Measurements from ENCODE around the gene PARL.

PARL gene

DNA sequence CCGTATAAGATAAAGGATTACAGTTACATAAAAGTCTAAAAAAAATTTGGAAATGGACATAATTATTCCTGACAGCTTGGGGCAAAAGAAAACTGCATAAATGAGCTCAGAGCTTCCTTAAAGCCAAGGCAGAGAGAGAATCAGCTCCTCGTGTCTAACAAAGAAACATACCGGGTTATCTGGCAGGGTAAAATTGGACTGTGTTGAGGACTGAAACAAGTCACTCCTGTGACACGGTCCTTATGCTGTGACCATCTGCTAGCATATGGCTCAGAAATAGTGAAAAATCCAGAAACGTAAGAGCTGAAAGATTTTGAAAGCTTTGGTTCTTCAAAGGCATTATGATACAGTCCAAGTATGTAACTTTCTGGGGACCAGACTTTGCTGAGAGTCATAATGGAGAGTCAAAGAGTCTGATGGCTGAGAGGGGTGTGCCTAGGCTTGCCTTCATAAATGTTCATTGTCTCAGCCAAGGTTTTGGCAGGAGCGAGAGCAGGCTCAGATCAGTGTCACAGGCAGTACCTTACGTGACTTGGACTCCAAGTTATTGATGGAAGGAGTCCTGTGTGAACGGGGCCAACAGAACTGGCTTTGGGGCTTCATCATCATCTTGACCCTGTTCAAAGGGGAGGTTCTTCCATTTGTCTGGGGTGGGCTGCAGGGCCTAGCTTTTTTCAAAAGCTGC, 71.8 kb downstream of the PARL start:
- Histone ChIP-seq H3K9ac (ENCODE audit: low read length) (no peak overlapping the region), H3K9me3 (ENCODE audit: low read length) (no peaks in the 10 kb centered on the region), H3K4me1 (ENCODE audit: insufficient read depth, low read length) (no peaks in the 10 kb centered on the region), H3K27me3 (ENCODE audit: control insufficient read depth in 1 of 2, insufficient read depth in 2 of 2, low read length in 2 of 2) (no peaks in the 10 kb centered on the region), H3K4me3 (ENCODE audit: low read depth in 1 of 2, low read length in 2 of 2) (no peak overlapping the region), H3K36me3 (ENCODE audit: insufficient read depth, low read length) (peaks cover 53% of the 10 kb centered on the region), H3K27ac (ENCODE audit: low read depth, low read length) (peak overlapping the region; percentile 25)

DNA sequence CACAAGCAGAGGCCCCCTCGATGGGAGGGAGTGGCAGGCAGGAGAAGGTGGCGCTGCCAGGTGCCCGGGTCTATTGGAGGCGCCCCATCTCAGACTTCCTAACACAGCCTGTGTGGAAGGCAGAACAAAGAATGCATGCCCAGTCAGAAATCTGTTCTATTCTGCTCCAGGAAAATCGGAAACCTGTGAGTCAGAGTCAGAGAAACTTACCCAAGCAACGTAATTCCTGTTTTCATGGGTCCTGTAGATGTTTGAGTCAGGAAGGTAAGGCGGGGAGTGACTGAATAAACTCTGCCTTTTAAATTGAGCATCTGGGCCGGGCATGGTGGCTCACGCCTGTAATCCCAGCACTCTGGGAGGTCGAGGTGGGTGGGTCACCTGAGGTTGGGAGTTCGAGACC, 73.0 kb downstream of the PARL start:
- H3K9ac ChIP-seq (ENCODE audit: low read length): no peak overlapping the region
- no peaks in the 10 kb centered on the region for H3K27me3 ChIP-seq (ENCODE audit: control insufficient read depth in 1 of 2, insufficient read depth in 2 of 2, low read length in 2 of 2)
- no peak overlapping the region for H3K4me3 ChIP-seq (ENCODE audit: low read depth in 1 of 2, low read length in 2 of 2)
- no peak overlapping the region for H3K27ac ChIP-seq (ENCODE audit: low read depth, low read length)
- no peaks in the 10 kb centered on the region for H3K4me1 ChIP-seq (ENCODE audit: insufficient read depth, low read length)
- H3K9me3 ChIP-seq (ENCODE audit: low read length): no peaks in the 10 kb centered on the region
- peaks cover 60% of the 10 kb centered on the region for H3K36me3 ChIP-seq (ENCODE audit: insufficient read depth, low read length)

DNA sequence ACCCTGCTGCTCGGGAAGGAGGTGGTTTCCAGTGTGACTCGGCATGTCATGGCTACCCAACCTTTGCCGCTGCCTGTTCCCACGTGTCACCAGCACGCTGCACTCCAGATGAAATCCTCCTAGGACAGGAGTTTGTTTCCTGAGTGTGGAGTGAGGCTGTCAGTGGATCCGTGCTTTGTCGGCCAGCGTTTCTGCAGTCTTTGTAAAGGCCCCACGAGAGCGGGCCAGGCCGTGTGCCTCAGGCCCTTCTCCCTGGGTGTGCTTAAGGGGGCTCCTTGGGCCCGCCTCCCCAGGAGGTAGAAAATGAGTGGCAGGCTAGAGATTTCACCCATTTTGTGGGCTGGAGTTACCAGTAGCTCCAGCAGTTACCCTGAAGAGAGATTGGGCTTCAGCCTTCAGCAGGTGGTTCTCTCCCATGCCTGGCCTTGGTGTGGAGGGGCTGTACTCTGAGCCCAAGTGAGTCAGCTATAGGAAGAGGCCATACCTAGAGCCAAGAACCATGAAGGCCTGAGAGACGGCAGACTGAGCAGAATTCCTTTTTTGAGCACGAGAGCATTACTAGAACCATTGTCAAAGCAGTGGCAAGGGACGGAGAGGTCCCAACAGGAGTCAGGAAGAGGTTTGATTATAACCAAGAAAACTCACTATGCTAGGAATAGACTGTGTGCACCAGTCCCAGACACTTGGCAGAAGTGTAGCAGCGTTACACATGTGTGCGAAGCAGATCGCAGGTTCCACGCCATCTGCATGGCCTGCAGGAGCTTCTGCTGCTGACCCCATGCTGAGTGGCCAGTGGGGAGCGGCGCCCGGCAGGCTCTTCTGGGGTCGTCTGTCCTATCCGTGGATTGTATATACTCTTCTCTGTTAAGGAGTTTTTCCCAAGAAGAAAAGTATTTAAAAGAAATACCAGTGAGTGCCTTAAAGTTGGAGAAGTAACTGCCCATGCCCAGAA, 73.8 kb downstream of the PARL start:
- no peak overlapping the region for H3K4me3 ChIP-seq (ENCODE audit: low read depth in 1 of 2, low read length in 2 of 2)
- H3K27ac ChIP-seq (ENCODE audit: low read depth, low read length): no peak overlapping the region
- H3K27me3 ChIP-seq (ENCODE audit: control insufficient read depth in 1 of 2, insufficient read depth in 2 of 2, low read length in 2 of 2): no peaks in the 10 kb centered on the region
- H3K4me1 ChIP-seq (ENCODE audit: insufficient read depth, low read length): no peaks in the 10 kb centered on the region
- H3K9ac ChIP-seq (ENCODE audit: low read length): no peak overlapping the region
- no peaks in the 10 kb centered on the region for H3K9me3 ChIP-seq (ENCODE audit: low read length)
- peaks cover 65% of the 10 kb centered on the region for H3K36me3 ChIP-seq (ENCODE audit: insufficient read depth, low read length)

DNA sequence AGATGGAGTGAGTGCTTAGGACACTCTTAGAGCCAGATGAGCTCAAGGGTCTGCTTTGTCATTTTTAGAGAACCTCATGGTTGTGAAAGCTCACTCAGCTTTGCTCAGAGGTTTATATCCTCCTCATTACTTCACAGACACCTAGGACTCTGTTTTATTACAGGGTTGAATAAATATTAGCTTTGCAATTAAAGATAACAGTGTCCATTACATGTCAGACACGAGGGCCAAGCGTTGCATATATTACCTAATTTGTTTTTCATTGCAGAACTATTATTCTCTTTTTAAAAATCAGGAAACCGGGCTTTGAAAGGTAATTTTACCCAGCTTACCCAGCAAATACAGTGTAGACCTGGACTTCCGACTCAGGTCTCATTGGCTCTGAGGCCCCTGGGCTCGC, 75.4 kb downstream of the PARL start:
- Histone ChIP-seq H3K27me3 (ENCODE audit: control insufficient read depth in 1 of 2, insufficient read depth in 2 of 2, low read length in 2 of 2) (no peaks in the 10 kb centered on the region), H3K36me3 (ENCODE audit: insufficient read depth, low read length) (peaks cover 70% of the 10 kb centered on the region), H3K9me3 (ENCODE audit: low read length) (no peaks in the 10 kb centered on the region), H3K27ac (ENCODE audit: low read depth, low read length) (no peak overlapping the region), H3K9ac (ENCODE audit: low read length) (no peak overlapping the region), H3K4me1 (ENCODE audit: insufficient read depth, low read length) (no peaks in the 10 kb centered on the region), H3K4me3 (ENCODE audit: low read depth in 1 of 2, low read length in 2 of 2) (no peak overlapping the region)

DNA sequence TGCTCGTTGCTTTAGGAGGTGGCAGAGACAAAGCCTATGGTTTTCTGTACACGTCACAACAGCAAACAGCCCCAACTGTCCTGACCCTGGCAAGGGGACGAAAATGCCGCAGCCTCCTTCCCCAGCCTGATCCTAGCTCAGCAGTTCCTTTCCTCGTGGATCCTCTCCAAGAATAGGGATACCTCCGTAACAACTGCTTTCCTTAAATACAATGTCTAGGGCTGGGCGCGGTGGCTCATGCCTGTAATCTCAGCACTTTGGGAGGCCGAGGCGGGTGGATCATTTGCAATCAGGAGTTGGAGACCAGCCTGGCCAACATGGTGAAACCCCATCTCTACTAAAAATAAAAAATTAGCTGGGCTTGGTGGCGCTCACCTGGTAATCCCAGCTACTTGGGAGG, 76.3 kb downstream of the PARL start:
- no peaks in the 10 kb centered on the region for H3K9me3 ChIP-seq (ENCODE audit: low read length)
- H3K4me3 ChIP-seq (ENCODE audit: low read depth in 1 of 2, low read length in 2 of 2): no peak overlapping the region
- H3K36me3 ChIP-seq (ENCODE audit: insufficient read depth, low read length): peaks cover 79% of the 10 kb centered on the region
- no peak overlapping the region for H3K27ac ChIP-seq (ENCODE audit: low read depth, low read length)
- H3K9ac ChIP-seq (ENCODE audit: low read length): no peak overlapping the region
- H3K27me3 ChIP-seq (ENCODE audit: control insufficient read depth in 1 of 2, insufficient read depth in 2 of 2, low read length in 2 of 2): no peaks in the 10 kb centered on the region
- no peaks in the 10 kb centered on the region for H3K4me1 ChIP-seq (ENCODE audit: insufficient read depth, low read length)

- Histone ChIP-seq H3K9ac (ENCODE audit: low read length) (no peak overlapping the region), H3K36me3 (ENCODE audit: insufficient read depth, low read length) (peaks cover 84% of the 10 kb centered on the region), H3K4me1 (ENCODE audit: insufficient read depth, low read length) (no peaks in the 10 kb centered on the region), H3K27me3 (ENCODE audit: control insufficient read depth in 1 of 2, insufficient read depth in 2 of 2, low read length in 2 of 2) (no peaks in the 10 kb centered on the region), H3K27ac (ENCODE audit: low read depth, low read length) (no peak overlapping the region), H3K4me3 (ENCODE audit: low read depth in 1 of 2, low read length in 2 of 2) (no peak overlapping the region), H3K9me3 (ENCODE audit: low read length) (no peaks in the 10 kb centered on the region)
Observed at GRCh38 chr3:183807881-183808280, 76.8 kb downstream of the PARL start.

DNA sequence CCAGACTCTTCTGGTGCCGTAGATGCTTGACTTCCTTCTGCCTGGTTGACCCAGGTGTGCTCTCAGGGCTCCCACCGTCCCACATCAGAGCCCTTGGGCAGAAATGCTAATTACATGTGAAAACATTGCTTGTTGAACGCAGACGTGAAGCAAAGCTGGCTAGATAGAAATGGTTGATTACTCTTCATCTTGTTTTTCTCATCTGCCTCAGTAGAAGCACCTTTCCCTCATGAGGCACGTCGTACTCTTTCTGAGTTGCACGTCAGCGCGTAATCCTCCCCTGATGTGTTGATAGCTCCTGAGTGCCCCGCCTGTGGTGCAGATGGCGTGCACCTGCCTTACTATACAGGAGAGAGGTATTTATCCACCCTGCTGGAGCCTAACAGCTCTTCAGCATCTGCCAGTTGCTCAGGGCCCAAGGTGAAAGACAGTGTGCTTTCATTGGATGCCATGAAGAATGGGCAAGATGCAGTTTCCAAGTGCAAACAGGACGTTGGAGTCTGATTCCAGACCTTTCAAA, 77.4 kb downstream of the PARL start:
- H3K36me3 ChIP-seq (ENCODE audit: insufficient read depth, low read length): peaks cover 87% of the 10 kb centered on the region
- H3K27ac ChIP-seq (ENCODE audit: low read depth, low read length): no peak overlapping the region
- H3K27me3 ChIP-seq (ENCODE audit: control insufficient read depth in 1 of 2, insufficient read depth in 2 of 2, low read length in 2 of 2): no peaks in the 10 kb centered on the region
- H3K9me3 ChIP-seq (ENCODE audit: low read length): no peaks in the 10 kb centered on the region
- H3K4me1 ChIP-seq (ENCODE audit: insufficient read depth, low read length): no peaks in the 10 kb centered on the region
- H3K9ac ChIP-seq (ENCODE audit: low read length): no peak overlapping the region
- H3K4me3 ChIP-seq (ENCODE audit: low read depth in 1 of 2, low read length in 2 of 2): no peak overlapping the region

GRCh38 chr3:183802989-183803388, 81.7 kb downstream of the PARL start:
- Histone ChIP-seq H3K36me3 (ENCODE audit: insufficient read depth, low read length) (peaks cover 83% of the 10 kb centered on the region), H3K9me3 (ENCODE audit: low read length) (no peaks in the 10 kb centered on the region), H3K9ac (ENCODE audit: low read length) (no peak overlapping the region), H3K27me3 (ENCODE audit: control insufficient read depth in 1 of 2, insufficient read depth in 2 of 2, low read length in 2 of 2) (no peaks in the 10 kb centered on the region), H3K4me1 (ENCODE audit: insufficient read depth, low read length) (no peaks in the 10 kb centered on the region), H3K27ac (ENCODE audit: low read depth, low read length) (no peak overlapping the region), H3K4me3 (ENCODE audit: low read depth in 1 of 2, low read length in 2 of 2) (no peak overlapping the region)

GRCh38 chr3:183801601-183802000, 83.1 kb downstream of the PARL start:
- Histone ChIP-seq H3K9ac (ENCODE audit: low read length) (no peak overlapping the region), H3K4me3 (ENCODE audit: low read depth in 1 of 2, low read length in 2 of 2) (no peak overlapping the region), H3K27me3 (ENCODE audit: control insufficient read depth in 1 of 2, insufficient read depth in 2 of 2, low read length in 2 of 2) (no peaks in the 10 kb centered on the region), H3K4me1 (ENCODE audit: insufficient read depth, low read length) (no peaks in the 10 kb centered on the region), H3K36me3 (ENCODE audit: insufficient read depth, low read length) (peaks cover 74% of the 10 kb centered on the region), H3K27ac (ENCODE audit: low read depth, low read length) (no peak overlapping the region), H3K9me3 (ENCODE audit: low read length) (no peaks in the 10 kb centered on the region)

DNA sequence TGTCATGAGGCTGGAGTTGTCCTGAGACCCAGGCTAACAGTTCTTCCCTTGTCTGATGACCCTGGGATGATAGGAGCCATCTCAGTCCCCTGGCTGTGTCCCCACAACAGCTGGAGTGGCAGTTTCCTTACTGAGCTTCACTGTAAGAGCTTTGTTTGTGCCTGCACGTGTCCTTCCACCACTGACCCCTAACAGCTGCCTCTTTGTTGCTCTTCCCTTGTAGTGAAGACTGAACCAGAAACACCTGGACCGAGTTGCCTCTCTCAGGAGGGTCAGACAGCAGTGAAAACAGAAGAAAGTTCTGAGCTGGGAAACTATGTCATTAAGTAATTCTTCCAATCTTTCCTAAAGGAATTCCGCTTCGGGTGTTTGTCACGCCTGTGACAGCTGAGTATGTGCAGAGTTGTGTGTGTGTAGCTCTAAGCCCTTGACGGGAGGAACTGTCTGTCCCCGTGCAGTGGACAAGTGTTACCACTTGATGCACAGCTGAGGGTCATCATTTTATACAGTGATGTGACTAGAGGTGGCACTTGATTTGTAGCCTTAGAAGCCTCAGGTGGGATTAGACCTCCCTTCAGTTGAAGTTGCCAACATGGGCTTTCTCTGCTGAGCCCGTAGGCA, 84.3 kb downstream of the PARL start:
- Histone ChIP-seq H3K27ac (ENCODE audit: low read depth, low read length) (no peak overlapping the region), H3K4me3 (ENCODE audit: low read depth in 1 of 2, low read length in 2 of 2) (no peak overlapping the region), H3K36me3 (ENCODE audit: insufficient read depth, low read length) (peaks cover 62% of the 10 kb centered on the region), H3K27me3 (ENCODE audit: control insufficient read depth in 1 of 2, insufficient read depth in 2 of 2, low read length in 2 of 2) (no peaks in the 10 kb centered on the region), H3K9ac (ENCODE audit: low read length) (no peak overlapping the region), H3K9me3 (ENCODE audit: low read length) (no peaks in the 10 kb centered on the region), H3K4me1 (ENCODE audit: insufficient read depth, low read length) (no peaks in the 10 kb centered on the region)

GRCh38 chr3:183799461-183799860, 85.2 kb downstream of the PARL start:
- H3K36me3 ChIP-seq (ENCODE audit: insufficient read depth, low read length): peaks cover 59% of the 10 kb centered on the region

More at GRCh38 chr3:183799461-183799860, 85.2 kb downstream of the PARL start:
- H3K27me3 ChIP-seq (ENCODE audit: control insufficient read depth in 1 of 2, insufficient read depth in 2 of 2, low read length in 2 of 2): no peaks in the 10 kb centered on the region
- no peak overlapping the region for H3K4me3 ChIP-seq (ENCODE audit: low read depth in 1 of 2, low read length in 2 of 2)
- H3K9ac ChIP-seq (ENCODE audit: low read length): no peak overlapping the region
- no peaks in the 10 kb centered on the region for H3K4me1 ChIP-seq (ENCODE audit: insufficient read depth, low read length)
- H3K27ac ChIP-seq (ENCODE audit: low read depth, low read length): no peak overlapping the region
- no peaks in the 10 kb centered on the region for H3K9me3 ChIP-seq (ENCODE audit: low read length)

Data from muscle layer of colon (tissue), 2 donors.